A673 (cell line): ENCODE measurements around the gene DNAH10.
A peak's percentile ranks its signal among the peaks of the same experiment; 100 is the strongest.

Experiments
- EZH2 ChIP-seq: fragments of 200-600 bp; sonication (generic); IDR thresholded peaks from 2 replicates; pipeline ENCODE4 v1.6.1; 2017; ENCODE audit warnings: borderline replicate concordance, low read depth, mild to moderate bottlenecking, mixed read lengths, antibody characterized with exemption, low read length; ENCODE audit not compliant: poor library complexity, severe bottlenecking
- TF ChIP-seq, protein P1 (sequence below): fragments of 300-800, 200-600 bp; sonication (generic); conservative IDR thresholded peaks from 2 replicates; pipeline ENCODE4 v1.5.1; 2017; ENCODE audit warnings: low read depth, mild to moderate bottlenecking, antibody characterized with exemption, low read length, moderate library complexity, mixed read lengths

DNA sequence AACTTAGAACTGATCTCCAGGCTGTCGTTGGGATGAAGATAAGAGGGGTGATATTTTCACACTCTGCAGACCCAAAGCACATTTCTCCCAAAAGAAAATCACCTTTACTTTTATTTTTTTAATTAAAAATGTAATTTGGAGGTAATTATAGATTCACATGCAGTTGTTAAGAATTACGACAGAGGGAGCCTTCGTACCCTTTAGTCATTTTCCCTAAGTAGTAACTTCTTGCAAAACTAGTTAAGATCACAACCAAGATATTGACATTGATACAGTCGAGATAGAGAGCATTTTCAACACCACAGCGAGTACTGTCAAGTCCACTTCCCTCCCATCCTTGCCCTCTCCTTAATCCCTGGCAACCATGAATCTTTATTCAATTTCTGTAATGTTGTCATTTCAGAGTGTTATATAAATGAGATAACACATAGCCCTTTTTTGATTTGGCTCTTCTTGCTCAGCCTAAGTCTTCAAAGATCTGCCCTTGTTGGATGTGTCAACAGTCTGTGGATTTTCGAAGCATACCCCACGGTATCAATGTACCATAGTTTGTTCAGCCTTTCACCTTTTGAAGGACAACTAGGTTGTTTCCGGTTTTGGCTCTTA, 39.6 kb downstream of the DNAH10 start:
- TF ChIP-seq, protein P1, sequence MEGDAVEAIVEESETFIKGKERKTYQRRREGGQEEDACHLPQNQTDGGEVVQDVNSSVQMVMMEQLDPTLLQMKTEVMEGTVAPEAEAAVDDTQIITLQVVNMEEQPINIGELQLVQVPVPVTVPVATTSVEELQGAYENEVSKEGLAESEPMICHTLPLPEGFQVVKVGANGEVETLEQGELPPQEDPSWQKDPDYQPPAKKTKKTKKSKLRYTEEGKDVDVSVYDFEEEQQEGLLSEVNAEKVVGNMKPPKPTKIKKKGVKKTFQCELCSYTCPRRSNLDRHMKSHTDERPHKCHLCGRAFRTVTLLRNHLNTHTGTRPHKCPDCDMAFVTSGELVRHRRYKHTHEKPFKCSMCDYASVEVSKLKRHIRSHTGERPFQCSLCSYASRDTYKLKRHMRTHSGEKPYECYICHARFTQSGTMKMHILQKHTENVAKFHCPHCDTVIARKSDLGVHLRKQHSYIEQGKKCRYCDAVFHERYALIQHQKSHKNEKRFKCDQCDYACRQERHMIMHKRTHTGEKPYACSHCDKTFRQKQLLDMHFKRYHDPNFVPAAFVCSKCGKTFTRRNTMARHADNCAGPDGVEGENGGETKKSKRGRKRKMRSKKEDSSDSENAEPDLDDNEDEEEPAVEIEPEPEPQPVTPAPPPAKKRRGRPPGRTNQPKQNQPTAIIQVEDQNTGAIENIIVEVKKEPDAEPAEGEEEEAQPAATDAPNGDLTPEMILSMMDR: peak; percentile 65
- no peak for TF ChIP-seq EZH2
